ENCODE measurements around the gene TMPRSS9. TPM values are rescaled to one million over a fixed set of nuclear protein-coding genes. Genes with fewer than 3 reads are reported as not detected.
"Not testable (repeated sequence)": the region's sequence is repeated elsewhere in the genome, so short reads cannot be mapped to it uniquely, and the experiment has no call there.

Gene TMPRSS9
- total RNA-seq, 4 donors from 2014 or later = 0.12 TPM; not detected in 3

- ATAC-seq (ENCODE audit: low FRiP score) (no peak), DNase-seq (ENCODE audit: low spot score) (no peak)
- no peak for TF ChIP-seq CTCF (IDR thresholded peaks at IDR 0.05)
These were observed 100.2 kb downstream of the TMPRSS9 start for GRCh38 chr19:2460245-2460644.

DNA sequence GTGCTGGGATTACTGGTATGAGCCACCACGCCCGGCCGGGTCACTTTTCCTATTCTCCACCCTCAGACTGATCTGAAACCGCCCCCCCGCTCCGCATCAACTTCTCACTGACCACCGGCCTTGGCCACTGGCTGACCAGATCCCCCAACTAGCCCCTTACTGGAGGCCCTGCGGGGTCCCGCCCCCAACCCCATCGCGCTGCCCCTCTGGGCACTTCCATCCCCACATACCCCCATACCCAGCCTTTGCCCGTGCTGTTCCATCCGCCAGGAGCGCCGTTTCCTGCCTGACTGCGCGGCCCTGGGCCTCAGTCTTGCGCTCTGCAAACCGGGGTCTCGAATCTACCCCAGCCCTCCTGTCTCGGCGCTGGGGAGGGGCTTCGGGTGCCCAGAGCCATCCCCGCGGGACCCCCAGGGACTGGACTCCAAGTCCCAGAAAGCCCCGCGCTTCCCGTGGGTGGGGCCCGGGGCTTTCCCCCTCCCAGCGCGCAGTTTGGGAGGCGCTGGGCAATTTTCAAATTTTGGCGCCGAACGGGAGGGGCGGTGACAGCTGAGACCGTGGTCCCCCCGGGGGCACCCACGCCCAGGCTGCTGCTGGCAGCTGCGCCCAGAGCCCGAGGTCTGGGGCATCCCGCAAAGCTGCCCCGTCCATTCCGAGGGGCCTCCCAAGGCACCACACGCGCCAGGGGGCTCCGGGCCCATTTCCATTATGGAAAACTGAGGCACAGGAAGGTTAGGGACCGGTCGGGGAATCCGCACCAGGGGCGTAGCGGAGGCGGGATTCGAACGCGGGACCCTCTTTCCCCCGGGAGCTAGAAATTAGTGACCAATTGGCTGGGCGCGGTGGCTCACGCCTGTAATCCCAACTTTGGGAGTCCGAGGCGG, 101.9 kb downstream of the TMPRSS9 start:
- no peak for TF ChIP-seq CTCF (IDR thresholded peaks at IDR 0.05)
- ATAC-seq (ENCODE audit: low FRiP score) (peak; percentile 22), DNase-seq (ENCODE audit: low spot score) (no peak)

DNA sequence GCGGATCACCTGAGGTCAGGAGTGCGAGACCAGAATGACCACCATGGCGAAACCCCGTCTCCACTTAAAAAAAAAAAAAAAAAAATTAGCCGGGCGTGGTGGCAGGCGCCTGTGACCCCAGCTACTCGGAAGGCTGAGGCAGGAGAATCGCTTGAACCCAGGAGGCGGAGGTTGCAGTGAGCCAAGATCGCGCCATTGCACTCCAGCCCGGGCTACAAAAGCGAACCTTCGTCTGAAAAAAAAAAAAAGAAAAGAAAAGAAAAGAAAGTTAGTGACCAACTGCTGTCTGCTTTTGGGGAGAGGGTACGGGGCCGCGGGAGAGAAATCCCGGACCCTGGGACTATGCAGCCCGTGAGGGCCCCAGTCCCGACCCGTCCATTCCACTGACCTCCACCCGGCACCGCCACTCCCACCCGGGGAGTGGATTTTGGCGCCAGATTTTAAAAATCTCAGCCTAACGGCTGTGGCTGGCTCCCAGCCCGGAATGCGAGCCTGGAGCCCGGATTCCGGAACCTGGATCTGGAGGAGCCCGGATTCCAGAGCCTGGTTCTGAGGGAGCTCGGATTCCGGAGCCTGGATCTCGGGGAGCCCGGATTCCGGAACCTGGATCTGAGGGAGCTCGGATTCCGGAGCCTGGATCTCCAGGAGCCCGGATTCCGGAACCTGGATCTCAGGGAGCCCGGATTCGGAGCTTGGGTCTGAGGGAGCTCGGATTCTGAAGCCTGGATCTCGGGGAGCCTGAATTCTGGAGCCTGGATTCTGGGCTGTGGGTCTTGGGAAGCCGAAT, 102.8 kb downstream of the TMPRSS9 start:
- no peak for TF ChIP-seq CTCF (IDR thresholded peaks at IDR 0.05)
- ATAC-seq (ENCODE audit: low FRiP score) (peak; percentile 86), DNase-seq (ENCODE audit: low spot score) (peak; percentile 54)

- not testable (repeated sequence) for ATAC-seq (ENCODE audit: low FRiP score); DNase-seq (ENCODE audit: low spot score)
These were observed 103.6 kb downstream of the TMPRSS9 start for GRCh38 chr19:2463694-2464093.

DNA sequence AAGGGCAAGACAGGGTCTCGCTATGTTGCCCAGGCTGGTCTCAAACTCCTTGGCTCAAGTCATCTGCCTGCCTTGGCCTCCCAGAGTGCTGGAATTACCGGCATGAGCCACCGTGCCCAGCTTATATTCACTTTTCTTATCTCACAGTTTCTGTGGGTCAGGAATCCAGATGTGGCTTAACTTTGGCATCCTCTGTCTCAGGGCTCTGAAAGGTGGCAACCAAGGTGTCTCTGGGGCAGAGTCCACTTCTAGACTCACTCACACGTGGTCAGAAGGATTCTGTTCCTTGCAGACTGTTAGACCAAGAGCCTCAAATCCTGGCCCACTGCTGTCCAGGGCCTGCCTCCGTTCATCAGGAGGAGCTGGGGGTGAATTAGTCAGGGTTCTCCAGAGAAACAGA, 104.3 kb downstream of the TMPRSS9 start:
- no peak for ATAC-seq (ENCODE audit: low FRiP score)
- no peak for TF ChIP-seq CTCF (IDR thresholded peaks at IDR 0.05)
- DNase-seq (ENCODE audit: low spot score) = no peak

DNA sequence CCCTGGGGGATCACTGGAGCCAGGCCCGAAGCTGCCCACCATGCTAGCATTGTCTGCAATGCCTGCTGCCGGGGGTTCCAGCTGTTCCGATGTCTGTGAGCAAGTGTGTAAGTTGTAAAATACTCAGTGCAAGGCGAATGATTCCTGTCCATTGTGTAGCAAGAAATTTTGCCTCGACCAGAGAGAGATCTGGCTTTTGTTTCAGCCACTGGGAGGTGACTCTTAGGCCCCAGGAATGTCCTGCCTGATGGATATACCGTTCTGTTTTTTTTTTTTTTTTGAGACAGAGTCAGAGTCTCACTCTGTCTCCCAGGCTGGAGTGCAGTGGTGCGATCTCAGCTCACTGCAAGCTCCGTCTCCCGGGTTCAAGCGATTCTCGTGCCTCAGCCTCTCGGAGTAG, 108.5 kb downstream of the TMPRSS9 start:
- ATAC-seq (ENCODE audit: low FRiP score) (no peak), DNase-seq (ENCODE audit: low spot score) (no peak)
- TF ChIP-seq CTCF (IDR thresholded peaks at IDR 0.05) = no peak

- TF ChIP-seq CTCF (IDR thresholded peaks at IDR 0.05) = no peak
- DNase-seq (ENCODE audit: low spot score) (no peak), ATAC-seq (ENCODE audit: low FRiP score) (no peak)
These were observed 109.2 kb downstream of the TMPRSS9 start for GRCh38 chr19:2469102-2469914.

DNA sequence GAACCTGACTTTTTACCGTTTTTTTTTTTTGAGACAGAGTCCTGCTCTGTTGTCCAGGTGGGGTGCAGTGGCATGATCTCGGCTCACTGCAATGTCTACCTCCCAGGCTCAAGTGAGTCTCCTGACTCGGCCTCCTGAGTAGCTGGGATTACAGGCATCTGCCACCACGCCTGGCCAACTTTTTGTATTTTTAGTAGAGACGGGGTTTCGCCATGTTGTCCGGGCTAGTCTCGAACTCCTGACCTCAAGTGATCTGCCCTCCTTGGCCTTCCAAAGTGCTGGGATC, 109.8 kb downstream of the TMPRSS9 start:
- ATAC-seq (ENCODE audit: low FRiP score) = not testable (repeated sequence)

More for the DNA sequence above, 109.8 kb downstream of the TMPRSS9 start:
- DNase-seq (ENCODE audit: low spot score) = not testable (repeated sequence)
